HFF-Myc (cell line): ENCODE measurements around the gene CAPN12.

Source experiments
- DNase-seq: peaks from one replicate; pipeline ENCODE4 v3.0.0-alpha.2; 2011; ENCODE audit warnings: low read depth; ENCODE audit errors: extremely low read depth
- H3K4me3 ChIP-seq: replicated peaks from 2 replicates; pipeline ENCODE4 v1.5.1; 2011; ENCODE audit warnings: low read depth, mild to moderate bottlenecking, control low read depth, low read length
- TF ChIP-seq, protein P1 (sequence below): IDR thresholded peaks from 2 replicates; pipeline ENCODE4 v1.5.1; 2012; ENCODE audit warnings: mild to moderate bottlenecking, low read depth, low read length, control low read depth; ENCODE audit errors: missing control alignments

CAPN12 gene

DNA sequence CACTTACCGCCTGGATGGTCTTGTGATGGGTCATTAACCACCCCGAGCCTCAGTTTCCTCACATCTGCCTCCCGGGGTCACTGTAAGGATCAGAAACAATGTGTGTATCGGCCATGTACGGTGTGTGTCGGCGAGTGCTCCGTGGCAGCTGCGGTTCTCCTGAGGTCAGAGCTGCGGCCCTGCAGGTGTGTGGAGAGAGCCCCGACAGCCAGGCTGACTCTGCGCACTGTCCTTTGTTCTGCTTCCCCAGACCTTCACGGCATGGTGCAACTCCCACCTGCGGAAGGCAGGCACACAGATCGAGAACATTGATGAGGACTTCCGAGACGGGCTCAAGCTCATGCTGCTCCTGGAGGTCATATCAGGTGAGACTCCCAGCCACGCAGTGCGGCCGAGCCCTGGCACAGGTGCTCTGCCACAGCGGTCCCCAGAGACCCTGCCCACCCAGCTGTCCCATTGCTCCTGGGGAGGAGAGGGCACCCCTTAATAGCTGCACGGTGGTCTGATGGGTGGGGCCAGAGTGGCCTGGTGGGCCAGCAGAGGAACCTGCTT, 43.8 kb downstream of the CAPN12 start:
- TF ChIP-seq, protein P1, sequence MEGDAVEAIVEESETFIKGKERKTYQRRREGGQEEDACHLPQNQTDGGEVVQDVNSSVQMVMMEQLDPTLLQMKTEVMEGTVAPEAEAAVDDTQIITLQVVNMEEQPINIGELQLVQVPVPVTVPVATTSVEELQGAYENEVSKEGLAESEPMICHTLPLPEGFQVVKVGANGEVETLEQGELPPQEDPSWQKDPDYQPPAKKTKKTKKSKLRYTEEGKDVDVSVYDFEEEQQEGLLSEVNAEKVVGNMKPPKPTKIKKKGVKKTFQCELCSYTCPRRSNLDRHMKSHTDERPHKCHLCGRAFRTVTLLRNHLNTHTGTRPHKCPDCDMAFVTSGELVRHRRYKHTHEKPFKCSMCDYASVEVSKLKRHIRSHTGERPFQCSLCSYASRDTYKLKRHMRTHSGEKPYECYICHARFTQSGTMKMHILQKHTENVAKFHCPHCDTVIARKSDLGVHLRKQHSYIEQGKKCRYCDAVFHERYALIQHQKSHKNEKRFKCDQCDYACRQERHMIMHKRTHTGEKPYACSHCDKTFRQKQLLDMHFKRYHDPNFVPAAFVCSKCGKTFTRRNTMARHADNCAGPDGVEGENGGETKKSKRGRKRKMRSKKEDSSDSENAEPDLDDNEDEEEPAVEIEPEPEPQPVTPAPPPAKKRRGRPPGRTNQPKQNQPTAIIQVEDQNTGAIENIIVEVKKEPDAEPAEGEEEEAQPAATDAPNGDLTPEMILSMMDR = no peak
- DNase-seq = no peak
- H3K4me3 ChIP-seq = no peak overlapping the region

DNA sequence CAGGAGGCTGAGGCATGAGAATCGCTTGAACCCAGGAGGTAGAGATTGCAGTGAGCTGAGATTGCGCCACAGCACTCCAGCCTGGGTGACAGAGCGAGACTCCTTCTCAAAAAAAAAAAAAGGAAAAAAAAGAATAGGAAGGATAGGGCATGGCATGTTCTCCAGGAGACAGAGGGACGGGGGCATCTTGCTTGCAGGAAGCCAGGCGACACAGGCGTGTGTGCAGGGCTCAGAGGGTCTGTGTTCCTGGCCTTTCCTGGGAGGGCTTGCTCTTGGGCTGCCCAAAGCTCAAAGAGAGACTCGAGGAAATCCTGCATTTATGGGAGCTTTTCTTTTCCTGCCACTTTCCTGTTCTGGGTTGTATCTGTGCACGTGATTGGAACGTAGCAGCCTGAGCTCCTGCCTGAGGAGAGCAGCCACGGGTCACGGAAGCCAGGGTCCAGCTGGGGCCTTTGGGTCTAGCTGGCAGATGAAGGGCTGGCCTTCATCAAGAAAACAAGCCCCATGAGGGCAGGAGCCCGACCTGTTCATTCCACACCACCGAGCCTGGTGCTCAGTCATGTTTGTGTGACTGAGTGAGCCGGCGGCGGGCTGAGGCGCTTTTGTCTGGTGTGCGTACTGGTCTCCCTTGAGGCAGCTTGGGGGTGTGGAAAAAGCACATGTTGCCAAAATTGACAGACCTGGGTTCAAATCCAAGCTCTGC, 44.5 kb downstream of the CAPN12 start:
- TF ChIP-seq, protein P1 = no peak
- DNase-seq = no peak
- H3K4me3 ChIP-seq = no peak overlapping the region

DNA sequence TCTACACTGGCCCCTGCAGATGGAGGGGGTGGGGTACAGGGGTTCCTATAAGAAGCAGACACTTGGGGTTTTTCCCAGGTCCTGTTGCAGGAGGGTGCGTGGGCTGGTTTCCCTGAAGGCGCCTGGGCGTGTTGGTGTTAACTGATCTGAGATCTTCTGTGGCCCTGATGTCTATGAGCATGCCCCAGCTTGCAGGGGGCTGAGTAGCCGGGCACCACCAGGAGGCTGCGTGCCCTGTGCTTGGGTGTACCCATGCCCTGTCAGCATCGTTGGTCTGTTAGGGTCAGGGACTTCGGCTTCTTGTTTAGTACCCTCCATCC, 45.3 kb downstream of the CAPN12 start:
- TF ChIP-seq, protein P1 = no peak
- no peak overlapping the region for H3K4me3 ChIP-seq
- no peak for DNase-seq

DNA sequence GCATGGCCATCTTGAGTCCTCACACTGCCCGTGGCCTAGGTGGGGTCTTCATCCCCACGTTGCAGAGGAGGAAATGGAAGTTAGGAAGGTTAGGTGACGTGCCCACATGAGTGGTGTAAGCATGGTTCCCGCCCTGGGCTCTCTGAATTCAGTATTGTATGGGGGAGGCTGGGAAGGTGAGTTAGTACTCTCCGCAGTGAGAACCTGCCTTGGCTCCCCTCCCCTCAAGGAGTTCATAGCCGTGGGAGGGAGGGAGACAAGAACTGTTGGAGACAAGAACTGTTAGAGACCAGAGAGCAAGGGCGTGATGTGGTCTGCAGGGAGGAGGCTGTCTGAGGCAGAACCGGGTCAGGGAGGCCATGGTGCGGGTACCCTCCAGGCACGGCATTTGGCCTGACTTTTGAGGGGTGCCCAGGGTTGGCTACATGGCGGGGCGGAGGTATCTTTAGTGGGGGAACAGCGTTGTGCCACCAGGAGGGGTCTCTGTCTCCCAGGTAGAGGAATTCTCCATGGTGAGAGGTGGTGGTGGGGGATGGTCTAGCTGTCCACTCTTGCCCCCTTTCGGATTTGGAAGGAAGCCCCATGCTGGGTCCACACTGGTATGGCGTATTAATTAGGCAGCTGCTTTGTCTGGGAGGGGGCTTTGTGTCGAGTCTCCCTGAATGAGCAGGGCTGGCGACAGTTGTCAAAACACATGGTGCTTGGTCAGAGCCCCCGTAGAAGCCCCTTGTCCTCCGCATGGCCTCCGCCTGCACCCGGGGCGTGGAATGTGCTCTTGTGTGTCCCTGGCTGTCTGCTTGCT, 45.8 kb downstream of the CAPN12 start:
- no peak for DNase-seq
- TF ChIP-seq, protein P1 = no peak
- H3K4me3 ChIP-seq = no peak overlapping the region

DNA sequence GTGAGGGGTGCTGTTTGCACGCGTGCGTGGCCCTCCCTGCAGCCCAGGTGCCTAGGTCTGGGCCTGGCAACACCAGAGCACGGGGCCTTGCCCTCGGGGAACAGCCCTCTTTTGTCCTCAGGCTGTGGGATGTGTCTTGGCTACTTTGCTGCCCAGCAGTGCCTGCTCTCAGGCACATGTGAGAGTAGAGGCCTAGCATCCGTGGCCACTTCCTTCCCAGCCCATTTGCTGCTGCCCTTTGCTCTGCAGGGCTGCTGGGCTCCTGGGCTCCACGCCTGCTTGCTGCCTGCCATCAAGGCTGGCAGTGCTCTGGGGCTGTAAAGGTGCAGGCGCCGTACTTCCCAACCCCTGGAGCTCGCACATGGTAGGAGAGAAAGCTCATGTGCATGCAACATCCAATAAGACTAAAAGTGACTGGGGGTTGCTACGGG, 46.6 kb downstream of the CAPN12 start:
- TF ChIP-seq, protein P1 = no peak
- H3K4me3 ChIP-seq = no peak overlapping the region
- DNase-seq = no peak

DNA sequence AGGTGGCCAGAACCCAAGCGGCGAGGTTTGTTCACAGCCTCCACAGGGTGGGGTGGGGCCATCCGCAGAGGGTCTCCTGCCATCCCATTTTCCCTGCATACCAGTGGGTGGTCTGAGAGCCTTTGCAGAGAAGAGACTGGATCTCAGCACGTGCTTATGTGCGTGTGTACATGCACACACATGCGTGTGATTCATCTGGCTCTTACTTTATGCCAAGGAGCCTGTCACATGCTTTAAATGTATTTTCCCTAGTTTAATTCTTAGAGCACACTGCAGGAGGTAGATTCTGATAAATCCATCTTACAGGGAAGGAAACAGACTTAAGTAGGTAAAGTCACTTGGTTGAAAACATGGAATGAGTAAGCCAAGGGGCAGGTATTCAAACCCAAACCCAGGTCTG, 47.1 kb downstream of the CAPN12 start:
- H3K4me3 ChIP-seq = no peak overlapping the region

More for the DNA sequence above, 47.1 kb downstream of the CAPN12 start:
- no peak for DNase-seq
- TF ChIP-seq, protein P1 = no peak
